WTC11 (cell line): ENCODE data around the gene CYBA. TPM values are rescaled to one million over a fixed set of nuclear protein-coding genes. Genes with fewer than 3 reads are reported as not detected.

ENCODE experiments used
- ATAC-seq: fragments of 200-7000 bp; cut with Tn5 transposase; 2 replicates; pipeline ENCODE4 v1.10.0; 2021; ENCODE audit warnings: mild to moderate bottlenecking, moderate library complexity
- CTCF ChIA-PET: fragments of 300-600 bp; sonication (Branson Sonifier 250); formaldehyde crosslinking; loops from one replicate; lab custom pipeline; 2021; ENCODE audit warnings: antibody characterized with exemption; lab: Charles Lee
- POLR2A ChIA-PET: fragments of 350-600 bp; sonication (Branson Sonifier 250); formaldehyde crosslinking; loops from one replicate; lab custom pipeline; 2021; ENCODE audit warnings: antibody characterized with exemption; lab: Charles Lee
- DNase-seq: peaks from one replicate; pipeline ENCODE4 v3.0.0; 2021; ENCODE audit warnings: low spot score
- H3K27ac Mint-ChIP-seq: 2 replicates; pipeline ENCODE4 v1.8.0; 2021; ENCODE audit warnings: mixed read lengths
- H3K27me3 Mint-ChIP-seq: 2 replicates; pipeline ENCODE4 v1.8.0; 2021; ENCODE audit warnings: low read depth, mild to moderate bottlenecking, moderate library complexity, mixed read lengths
- H3K36me3 Mint-ChIP-seq: 2 replicates; pipeline ENCODE4 v1.8.0; 2021; ENCODE audit warnings: mixed read lengths
- H3K4me1 Mint-ChIP-seq: 2 replicates; pipeline ENCODE4 v1.8.0; 2022; ENCODE audit warnings: mixed read lengths
- H3K4me3 Mint-ChIP-seq: 2 replicates; pipeline ENCODE4 v1.8.0; 2021; ENCODE audit warnings: mild to moderate bottlenecking, moderate library complexity, mixed read lengths
- H3K9me3 Mint-ChIP-seq: 2 replicates; pipeline ENCODE4 v1.8.0; 2021; ENCODE audit warnings: mixed read lengths
- CTCF ChIP-seq: fragments of 200-600 bp; IDR thresholded peaks from 2 replicates; pipeline ENCODE4 v1.8.0; 2022; ENCODE audit warnings: antibody characterized with exemption
- ERG ChIP-seq: fragments of 250-450 bp; sonication (Bioruptor Pico); IDR thresholded peaks from 2 replicates; pipeline ENCODE4 v1.8.0; 2021; ENCODE audit warnings: mild to moderate bottlenecking
- FOXP4 ChIP-seq: sonication (generic); formaldehyde crosslinking; IDR thresholded peaks from 2 replicates; pipeline ENCODE4 v1.8.0; 2022; ENCODE audit warnings: mild to moderate bottlenecking, missing genetic modification reagents
- GABPB1 ChIP-seq: sonication (generic); formaldehyde crosslinking; IDR thresholded peaks from 2 replicates; pipeline ENCODE4 v1.8.1; 2023; ENCODE audit warnings: mild to moderate bottlenecking, missing genetic modification reagents
- IRF2 ChIP-seq: sonication (generic); formaldehyde crosslinking; IDR thresholded peaks from 2 replicates; pipeline ENCODE4 v1.8.0; 2022; ENCODE audit warnings: low read depth, missing genetic modification reagents, borderline replicate concordance
- MYBL2 ChIP-seq: sonication (generic); formaldehyde crosslinking; IDR thresholded peaks from 2 replicates; pipeline ENCODE4 v1.8.1; 2023; ENCODE audit warnings: mild to moderate bottlenecking, moderate library complexity, missing genetic modification reagents
- NFE2L1 ChIP-seq: sonication (generic); formaldehyde crosslinking; IDR thresholded peaks from 2 replicates; pipeline ENCODE4 v1.8.1; 2023; ENCODE audit warnings: missing genetic modification reagents
- PRDM15 ChIP-seq: sonication (generic); formaldehyde crosslinking; IDR thresholded peaks from 2 replicates; pipeline ENCODE4 v1.8.0; 2022; ENCODE audit warnings: missing genetic modification reagents
- RORB ChIP-seq: fragments of 250-450 bp; sonication (Bioruptor Pico); IDR thresholded peaks from 2 replicates; pipeline ENCODE4 v1.9.0; 2021; ENCODE audit warnings: mild to moderate bottlenecking
- STAT6 ChIP-seq: sonication (generic); formaldehyde crosslinking; conservative IDR thresholded peaks from 2 replicates; pipeline ENCODE4 v1.8.1; 2023; ENCODE audit warnings: mild to moderate bottlenecking, low read depth, missing genetic modification reagents, moderate library complexity
- TP53 ChIP-seq: sonication (generic); formaldehyde crosslinking; IDR thresholded peaks from 2 replicates; pipeline ENCODE4 v1.8.1; 2023; ENCODE audit warnings: mild to moderate bottlenecking, missing genetic modification reagents
- ZNF396 ChIP-seq: fragments of 250-450 bp; sonication (Bioruptor Pico); IDR thresholded peaks from 2 replicates; pipeline ENCODE4 v1.8.0; 2021; ENCODE audit warnings: mild to moderate bottlenecking, moderate library complexity, borderline replicate concordance
- ZNF425 ChIP-seq: fragments of 250-450 bp; sonication (Bioruptor Pico); conservative IDR thresholded peaks from 2 replicates; pipeline ENCODE4 v1.9.0; 2021; ENCODE audit warnings: mild to moderate bottlenecking
- total RNA-seq: library from RNA; stranded (reverse); gene quantifications from 3 replicates; pipeline ENCODE4 v1.2.3, GENCODE V29; 2021
- TF ChIP-seq, protein P1 (sequence below): sonication (generic); formaldehyde crosslinking; IDR thresholded peaks from 2 replicates; pipeline ENCODE4 v1.8.1; 2023; ENCODE audit warnings: mild to moderate bottlenecking, missing genetic modification reagents, borderline replicate concordance
- TF ChIP-seq, protein P2 (sequence below): sonication (generic); formaldehyde crosslinking; IDR thresholded peaks from 2 replicates; pipeline ENCODE4 v1.8.1; 2022; ENCODE audit warnings: mild to moderate bottlenecking, moderate library complexity, missing genetic modification reagents
- TF ChIP-seq, protein P3 (sequence below): fragments of 250-450 bp; sonication (Bioruptor Pico); IDR thresholded peaks from 2 replicates; pipeline ENCODE4 v1.9.0; 2021; ENCODE audit warnings: moderate library complexity, mild to moderate bottlenecking, inconsistent platforms, borderline replicate concordance

CYBA gene
- total RNA-seq, 1 experiment from 2014 or later = 169 TPM

DNA sequence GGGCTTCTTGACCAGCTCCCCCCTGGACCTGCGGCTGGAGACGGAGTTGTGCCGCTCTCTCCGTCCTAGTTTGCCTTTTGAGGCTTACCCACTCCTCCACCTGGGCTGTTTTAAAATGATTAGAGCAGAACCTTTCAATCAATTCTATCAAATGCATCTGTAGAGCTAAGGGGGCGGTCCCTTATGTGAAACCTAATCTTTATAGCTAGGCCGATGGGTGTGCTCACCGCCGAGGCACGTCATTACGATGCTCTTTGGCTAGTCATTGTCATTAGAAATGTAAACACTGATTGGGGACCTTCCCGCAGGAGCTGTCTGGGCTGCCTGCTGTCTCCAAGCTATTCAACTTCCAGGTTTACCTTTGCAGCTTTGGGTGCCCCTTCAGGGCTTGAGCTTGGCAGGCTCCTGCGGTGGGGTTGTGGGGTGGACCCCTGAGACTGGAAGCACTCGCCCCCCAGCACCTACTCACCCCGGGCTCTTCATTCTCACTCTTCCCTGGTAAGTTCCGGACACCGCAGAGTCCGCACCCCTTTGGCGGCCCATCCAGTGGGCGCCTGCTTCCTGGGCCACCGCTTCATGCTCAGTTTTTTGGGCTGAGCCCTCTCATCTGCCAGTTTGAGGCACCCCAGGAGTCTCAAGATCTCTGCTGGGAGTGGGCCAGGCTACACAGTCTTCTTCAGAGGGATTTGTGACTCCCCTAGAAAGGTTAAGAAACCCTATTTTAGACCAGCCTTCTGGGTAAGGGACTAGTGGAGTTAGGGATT, 33.4 kb downstream of the CYBA start:
- H3K27ac Mint-ChIP-seq = peak overlapping the region; percentile 71
- DNase-seq = no peak
- H3K4me3 Mint-ChIP-seq = no peak overlapping the region
- ATAC-seq = no peak; the same call in 1 of the 2 replicates
- CTCF ChIA-PET = interaction anchor here (0.6 to 4.5 kb wide), 9 partner anchors 13 to 180 kb away, joined by 3 to 29 read pairs (median 6); partner anchors contain the start of gene IL17C
- POLR2A ChIA-PET = no interaction called here
- peaks cover 24% of the 10 kb centered on the region for H3K36me3 Mint-ChIP-seq
- H3K4me1 Mint-ChIP-seq = peaks cover 4% of the 10 kb centered on the region
- no peaks in the 10 kb centered on the region for H3K27me3 Mint-ChIP-seq
- H3K9me3 Mint-ChIP-seq = no peaks in the 10 kb centered on the region
- TF ChIP-seq MYBL2 (CRISPR knock-in tag) (no peak), ERG (no peak), STAT6 (CRISPR knock-in tag) (no peak), CTCF (no peak), PRDM15 (CRISPR knock-in tag) (no peak), NFE2L1 (CRISPR knock-in tag) (no peak), IRF2 (CRISPR knock-in tag) (no peak), TP53 (CRISPR knock-in tag) (no peak), ZNF396 (CRISPR knock-in tag) (no peak), FOXP4 (CRISPR knock-in tag) (no peak), ZNF425 (CRISPR knock-in tag) (no peak), RORB (no peak), GABPB1 (CRISPR knock-in tag) (no peak)
- TF ChIP-seq, protein P1, sequence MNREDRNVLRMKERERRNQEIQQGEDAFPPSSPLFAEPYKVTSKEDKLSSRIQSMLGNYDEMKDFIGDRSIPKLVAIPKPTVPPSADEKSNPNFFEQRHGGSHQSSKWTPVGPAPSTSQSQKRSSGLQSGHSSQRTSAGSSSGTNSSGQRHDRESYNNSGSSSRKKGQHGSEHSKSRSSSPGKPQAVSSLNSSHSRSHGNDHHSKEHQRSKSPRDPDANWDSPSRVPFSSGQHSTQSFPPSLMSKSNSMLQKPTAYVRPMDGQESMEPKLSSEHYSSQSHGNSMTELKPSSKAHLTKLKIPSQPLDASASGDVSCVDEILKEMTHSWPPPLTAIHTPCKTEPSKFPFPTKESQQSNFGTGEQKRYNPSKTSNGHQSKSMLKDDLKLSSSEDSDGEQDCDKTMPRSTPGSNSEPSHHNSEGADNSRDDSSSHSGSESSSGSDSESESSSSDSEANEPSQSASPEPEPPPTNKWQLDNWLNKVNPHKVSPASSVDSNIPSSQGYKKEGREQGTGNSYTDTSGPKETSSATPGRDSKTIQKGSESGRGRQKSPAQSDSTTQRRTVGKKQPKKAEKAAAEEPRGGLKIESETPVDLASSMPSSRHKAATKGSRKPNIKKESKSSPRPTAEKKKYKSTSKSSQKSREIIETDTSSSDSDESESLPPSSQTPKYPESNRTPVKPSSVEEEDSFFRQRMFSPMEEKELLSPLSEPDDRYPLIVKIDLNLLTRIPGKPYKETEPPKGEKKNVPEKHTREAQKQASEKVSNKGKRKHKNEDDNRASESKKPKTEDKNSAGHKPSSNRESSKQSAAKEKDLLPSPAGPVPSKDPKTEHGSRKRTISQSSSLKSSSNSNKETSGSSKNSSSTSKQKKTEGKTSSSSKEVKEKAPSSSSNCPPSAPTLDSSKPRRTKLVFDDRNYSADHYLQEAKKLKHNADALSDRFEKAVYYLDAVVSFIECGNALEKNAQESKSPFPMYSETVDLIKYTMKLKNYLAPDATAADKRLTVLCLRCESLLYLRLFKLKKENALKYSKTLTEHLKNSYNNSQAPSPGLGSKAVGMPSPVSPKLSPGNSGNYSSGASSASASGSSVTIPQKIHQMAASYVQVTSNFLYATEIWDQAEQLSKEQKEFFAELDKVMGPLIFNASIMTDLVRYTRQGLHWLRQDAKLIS (CRISPR knock-in tag) = no peak
- TF ChIP-seq, protein P2, sequence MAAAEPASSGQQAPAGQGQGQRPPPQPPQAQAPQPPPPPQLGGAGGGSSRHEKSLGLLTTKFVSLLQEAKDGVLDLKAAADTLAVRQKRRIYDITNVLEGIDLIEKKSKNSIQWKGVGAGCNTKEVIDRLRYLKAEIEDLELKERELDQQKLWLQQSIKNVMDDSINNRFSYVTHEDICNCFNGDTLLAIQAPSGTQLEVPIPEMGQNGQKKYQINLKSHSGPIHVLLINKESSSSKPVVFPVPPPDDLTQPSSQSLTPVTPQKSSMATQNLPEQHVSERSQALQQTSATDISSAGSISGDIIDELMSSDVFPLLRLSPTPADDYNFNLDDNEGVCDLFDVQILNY = no peak
- TF ChIP-seq, protein P3, sequence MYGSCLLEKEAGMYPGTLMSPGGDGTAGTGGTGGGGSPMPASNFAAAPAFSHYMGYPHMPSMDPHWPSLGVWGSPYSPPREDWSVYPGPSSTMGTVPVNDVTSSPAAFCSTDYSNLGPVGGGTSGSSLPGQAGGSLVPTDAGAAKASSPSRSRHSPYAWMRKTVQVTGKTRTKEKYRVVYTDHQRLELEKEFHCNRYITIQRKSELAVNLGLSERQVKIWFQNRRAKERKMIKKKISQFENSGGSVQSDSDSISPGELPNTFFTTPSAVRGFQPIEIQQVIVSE (CRISPR knock-in tag) = no peak
